ENCODE results near the gene SNX8.

Gene SNX8

GRCh38 chr7:2219136-2219535 is 95.1 kb downstream of the SNX8 start:
- DNase-seq: no peak

GRCh38 chr7:2218444-2218785 is 95.8 kb downstream of the SNX8 start:
- DNase-seq: no peak

GRCh38 chr7:2217716-2218443 is 96.4 kb downstream of the SNX8 start:
- no peak for DNase-seq

DNA sequence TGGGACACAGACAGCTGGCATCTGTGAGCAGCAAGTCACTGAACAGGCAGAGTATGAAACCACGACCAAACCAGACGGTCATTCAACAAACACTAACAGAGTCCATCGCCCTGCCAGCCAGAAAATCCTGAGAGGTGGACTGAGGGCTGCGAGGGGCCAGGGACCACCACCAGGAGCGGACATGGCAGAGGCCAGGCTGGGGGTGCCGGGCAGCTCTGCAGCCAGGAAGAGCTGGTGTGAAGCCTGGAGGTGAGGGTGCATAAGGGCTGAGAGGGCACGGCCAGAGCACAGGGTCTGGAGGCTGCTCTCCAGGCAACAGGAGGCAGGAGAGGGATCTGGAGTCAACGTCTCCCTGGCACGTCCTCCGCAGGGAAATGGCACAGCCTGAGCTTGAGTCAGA is 97.0 kb downstream of the SNX8 start:
- no peak for DNase-seq

DNA sequence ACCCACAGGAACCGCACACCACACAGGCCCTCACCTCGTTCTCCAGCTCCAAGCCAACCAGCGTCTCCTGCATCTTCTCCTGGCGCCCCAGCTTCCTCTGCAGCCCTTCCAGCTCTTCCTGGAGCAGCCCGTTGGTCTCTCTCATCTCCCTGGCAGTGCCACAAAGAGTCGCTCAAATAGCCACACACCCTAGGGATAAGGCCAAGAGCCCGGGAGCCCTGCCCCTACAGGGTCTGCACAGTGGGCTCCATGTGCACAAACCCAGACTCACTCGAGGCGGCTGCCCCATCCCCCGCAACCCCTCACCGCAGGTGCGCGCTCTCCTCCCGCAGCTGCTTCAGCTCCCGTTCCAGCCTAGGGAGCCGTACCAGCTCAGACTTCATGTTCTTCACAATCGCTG is 98.4 kb downstream of the SNX8 start:
- no peak for DNase-seq

DNA sequence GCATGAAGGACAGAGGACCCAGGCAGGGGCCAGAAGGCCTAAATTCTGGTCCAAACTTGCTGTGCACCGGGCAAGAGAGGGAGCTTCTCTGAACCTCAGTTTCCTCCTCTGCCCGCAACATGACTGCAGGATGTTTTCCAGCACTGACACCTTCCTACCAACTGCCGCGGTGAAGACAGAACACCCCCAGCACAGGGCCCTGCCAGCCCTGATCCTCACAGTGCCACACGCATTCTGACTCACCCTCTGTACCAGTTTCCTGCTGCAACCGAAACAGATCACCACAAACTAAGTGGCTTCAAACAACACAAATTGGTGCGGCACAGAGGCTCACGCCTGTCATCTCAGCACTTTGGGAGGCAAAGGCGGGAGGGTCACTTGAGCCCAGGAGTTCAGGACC is 99.6 kb downstream of the SNX8 start:
- no peak for DNase-seq

GRCh38 chr7:2213551-2214215 is 100.6 kb downstream of the SNX8 start:
- no peak for DNase-seq

DNA sequence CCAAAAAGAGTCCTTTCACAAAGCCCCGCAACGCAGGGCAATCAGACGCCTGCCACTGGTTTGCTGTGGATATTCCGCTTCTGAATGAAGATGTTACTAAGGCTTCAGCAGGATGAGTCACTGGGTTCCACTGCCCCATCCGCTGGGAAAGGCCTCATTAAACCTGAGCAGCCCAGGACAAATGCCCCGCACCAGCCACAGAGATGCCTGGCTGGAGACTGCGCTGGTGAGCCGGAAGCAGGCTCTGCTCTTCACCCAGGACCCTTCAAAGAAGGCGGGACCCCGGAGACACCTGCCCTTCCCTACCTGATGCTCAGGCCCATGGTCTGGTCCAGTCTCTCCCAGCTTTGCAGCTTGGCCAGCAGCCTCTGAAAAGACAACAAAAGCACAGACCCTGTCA is 101.3 kb downstream of the SNX8 start:
- DNase-seq: no peak

DNA sequence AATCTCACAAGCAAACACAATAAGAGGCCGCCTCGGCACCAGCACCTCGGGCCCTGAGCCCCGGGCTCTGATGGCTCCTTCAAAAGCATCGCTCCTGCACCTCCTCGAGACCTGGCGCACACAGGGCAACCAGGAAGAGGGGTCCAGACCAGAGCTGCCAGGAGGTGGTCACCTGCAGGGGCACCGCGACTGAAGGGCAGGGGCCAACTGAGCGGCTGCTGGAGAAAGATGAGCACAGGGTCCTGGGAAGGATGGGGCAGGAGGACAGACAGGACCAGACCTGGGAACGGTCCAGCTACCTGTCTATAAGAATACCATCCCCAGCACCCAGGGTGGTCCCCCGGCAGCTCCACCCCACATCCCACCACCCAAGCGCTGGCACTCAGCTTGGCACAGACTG is 102.3 kb downstream of the SNX8 start:
- no peak for DNase-seq

DNA sequence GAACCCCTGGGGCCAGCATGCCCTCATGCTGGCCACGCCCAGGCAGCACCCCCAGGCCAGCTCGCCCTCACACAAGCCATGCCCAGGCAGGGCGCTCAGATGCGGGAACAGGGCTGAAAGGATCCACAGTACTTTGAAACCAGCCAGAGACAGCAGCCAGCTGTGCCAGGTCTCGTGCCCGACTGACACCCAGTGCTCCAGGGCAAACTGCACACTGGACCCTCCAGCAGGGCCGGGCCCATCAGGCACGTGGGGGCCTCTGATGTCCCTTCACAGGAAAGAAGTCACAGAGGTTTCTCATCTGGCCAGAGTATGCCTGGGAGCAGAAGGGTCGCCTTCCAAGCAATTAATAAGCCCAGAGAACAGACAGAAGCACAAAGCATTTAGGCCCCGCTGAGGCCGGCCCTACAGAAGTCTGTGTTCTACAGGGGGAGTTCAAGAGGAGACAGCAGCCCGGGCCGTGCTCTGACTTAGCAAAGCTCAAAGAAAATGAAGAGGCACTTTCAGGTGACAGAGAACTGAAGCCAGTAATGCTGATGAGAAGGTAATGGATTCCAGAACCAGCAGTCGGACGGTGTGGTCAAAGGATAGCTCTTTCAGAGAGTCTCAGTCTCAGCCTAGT is 102.9 kb downstream of the SNX8 start:
- DNase-seq: no peak

GRCh38 chr7:2210551-2211258 is 103.5 kb downstream of the SNX8 start:
- no peak for DNase-seq

DNA sequence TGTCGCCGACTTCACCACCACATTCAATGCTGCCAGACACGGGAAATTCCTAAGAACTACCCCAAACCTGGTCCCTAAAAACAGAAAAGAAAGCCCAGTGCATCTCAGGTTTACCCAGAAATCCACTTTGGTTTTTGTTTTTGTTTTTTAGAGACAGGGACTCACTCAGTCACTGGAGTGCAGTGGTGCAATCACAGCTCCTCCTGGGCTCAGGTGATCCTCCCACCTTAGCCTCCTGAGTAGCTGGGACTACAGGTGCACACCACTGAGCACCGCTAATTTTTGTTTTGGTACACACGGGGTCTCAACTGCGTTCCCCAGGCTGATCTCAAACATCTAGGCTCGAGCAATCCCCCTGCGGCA is 104.3 kb downstream of the SNX8 start:
- no peak for DNase-seq

DNA sequence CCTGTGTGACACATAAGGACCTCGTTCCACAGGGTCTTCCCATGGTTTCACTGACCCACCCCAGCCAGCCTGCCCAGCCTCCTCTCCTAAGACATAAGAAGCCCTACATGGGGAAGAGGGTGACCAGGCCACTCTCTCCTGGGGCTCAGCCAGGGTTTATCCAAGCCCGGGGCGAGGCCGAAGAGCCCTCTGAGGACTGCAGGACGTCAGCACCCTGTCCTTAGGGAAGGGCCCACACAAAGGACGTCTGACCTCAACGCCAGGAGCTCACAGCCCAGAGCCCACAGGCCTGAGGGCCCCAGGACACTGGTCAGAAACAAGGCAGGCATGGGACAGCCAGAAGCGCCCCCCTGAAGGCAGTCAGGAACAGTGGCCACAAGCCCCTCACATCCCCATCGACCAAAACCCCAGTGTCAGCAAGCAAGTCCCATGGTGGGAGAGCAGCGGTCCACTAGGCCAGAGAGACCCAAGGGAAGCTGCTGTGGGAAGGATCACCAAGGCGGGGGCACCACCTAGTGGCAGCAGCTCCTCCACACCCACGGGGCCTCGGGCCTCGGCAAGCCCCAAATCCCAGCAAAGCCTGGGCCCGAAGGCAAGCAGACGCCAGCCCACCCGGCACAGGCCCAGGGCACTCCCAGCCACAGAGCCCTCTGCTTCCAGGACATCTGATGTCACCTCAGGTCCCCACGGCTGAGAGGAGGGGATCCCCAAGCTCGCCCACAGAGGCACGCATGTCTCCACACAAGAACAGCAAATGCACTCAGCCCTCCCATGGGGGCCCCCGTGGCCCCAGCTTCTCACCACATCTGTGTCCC is 104.9 kb downstream of the SNX8 start:
- DNase-seq: peak; percentile 11

GRCh38 chr7:2208712-2209111 is 105.5 kb downstream of the SNX8 start:
- no peak for DNase-seq

DNA sequence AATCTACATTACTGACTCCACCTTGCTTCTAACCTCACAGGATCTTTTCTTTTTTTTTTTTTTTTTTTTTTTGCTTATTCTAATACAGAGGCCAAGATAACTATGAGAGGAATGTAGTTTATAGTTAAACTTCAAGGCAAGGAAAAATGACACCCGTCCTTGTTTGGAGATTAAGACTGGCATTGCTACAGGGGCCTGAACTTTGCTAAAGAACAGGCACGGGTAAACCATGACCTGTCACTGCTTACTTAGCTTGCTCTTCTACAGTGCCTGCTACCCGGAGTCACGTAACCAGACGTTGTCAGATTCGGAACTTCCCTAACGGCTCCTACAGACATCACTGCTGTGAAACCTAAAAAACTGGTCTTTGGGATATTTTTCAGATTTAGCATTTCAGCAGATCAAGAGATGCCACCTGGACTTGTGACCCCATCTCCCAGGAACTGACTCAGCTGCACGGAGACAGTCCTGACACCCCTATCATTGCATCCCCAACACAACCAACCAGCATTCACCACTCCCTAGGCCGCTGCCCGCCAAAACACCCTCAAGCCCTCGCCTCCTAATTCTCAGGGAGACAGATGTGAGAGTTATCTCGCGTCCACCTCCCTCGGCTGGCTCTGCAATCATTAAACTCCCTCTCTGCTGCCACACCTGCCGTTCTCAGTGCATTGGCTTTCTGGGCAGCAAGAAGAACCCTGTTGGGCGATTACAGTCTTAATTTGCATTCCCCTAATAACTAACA is 109.0 kb downstream of the SNX8 start:
- no peak for DNase-seq

- no peak for DNase-seq
Measured at GRCh38 chr7:2204446-2204845, 109.8 kb downstream of the SNX8 start.

- DNase-seq: no peak
Measured at GRCh38 chr7:2203766-2204300, 110.4 kb downstream of the SNX8 start.

DNA sequence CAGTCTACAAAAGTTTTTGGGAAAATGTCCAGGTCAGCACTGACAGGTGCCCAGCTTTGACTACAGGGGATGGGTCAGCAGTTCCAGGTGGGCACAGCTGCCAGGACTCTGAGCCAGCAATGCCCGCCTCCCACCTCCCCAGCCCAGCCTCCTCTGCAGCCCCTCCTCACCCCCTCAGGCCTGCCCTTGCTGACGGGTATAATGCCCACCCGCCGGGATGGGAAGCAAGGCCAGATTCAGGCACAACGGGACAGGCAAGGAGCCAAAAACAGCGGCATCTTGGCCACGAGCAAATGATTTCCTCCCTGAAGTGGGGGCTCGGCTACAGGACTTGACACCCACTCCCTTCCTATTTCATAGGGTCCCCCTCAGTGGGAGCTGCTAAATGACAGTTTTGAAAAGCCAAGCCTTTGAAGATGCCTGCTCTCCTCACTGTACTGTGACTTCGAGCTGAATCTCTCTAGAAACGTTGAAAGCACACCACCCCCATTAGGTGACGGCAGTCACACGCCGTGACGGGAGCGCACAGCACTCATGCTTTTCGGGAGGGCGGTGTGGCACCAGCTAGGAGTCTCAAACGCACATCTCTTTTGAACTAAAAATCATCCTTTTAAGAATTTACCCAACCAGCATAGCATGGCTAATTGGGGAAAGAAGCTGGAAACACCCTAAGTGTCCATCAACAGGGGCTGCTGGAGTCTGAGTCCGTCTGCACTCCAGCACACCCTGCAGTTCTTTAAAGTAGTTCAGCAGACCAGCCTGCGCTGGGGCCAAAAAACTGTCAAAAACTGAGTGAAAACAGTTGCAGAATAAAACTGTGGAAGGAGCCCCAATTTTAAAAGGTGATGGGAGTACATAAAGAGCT is 111.1 kb downstream of the SNX8 start:
- no peak for DNase-seq

DNA sequence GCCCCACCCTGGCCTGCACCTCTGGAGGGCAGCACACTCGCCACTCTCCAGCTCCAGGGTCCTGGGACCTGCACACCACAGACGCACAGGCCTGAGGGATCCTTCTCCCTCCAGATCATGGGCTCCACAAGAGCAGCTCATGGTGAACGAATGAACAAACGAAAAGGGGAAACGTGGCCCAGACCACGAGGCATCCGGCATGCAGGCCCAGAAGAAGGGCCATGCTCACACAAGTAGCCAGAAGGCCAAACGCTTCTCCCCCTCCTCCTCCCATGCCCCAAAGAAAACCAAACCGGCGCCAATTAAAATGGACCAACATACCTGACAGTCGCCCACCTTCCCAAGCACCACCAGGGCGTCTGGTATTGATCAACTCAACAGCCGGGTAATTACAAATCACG is 111.9 kb downstream of the SNX8 start:
- DNase-seq: no peak

Measured in NCI-H748 treated with DMSO at 0.1 percent for 48 hours (cell line).